ENCODE results near the gene GATA5. TPM values are rescaled to one million over a fixed set of nuclear protein-coding genes. Genes with fewer than 3 reads are reported as not detected.

GATA5 gene
- polyA plus RNA-seq, 1 donor = 40.9 TPM

GRCh38 chr20:62425281-62426058, 50.3 kb downstream of the GATA5 start:
- DNase-seq = no peak
- Histone ChIP-seq H3K27ac (ENCODE audit: low read length) (no peak overlapping the region), H3K36me3 (ENCODE audit: control insufficient read depth, insufficient read depth, low read length) (no peaks in the 10 kb centered on the region), H3K4me1 (ENCODE audit: control insufficient read depth, insufficient read depth, low read length) (peaks cover 74% of the 10 kb centered on the region), H3K4me3 (ENCODE audit: low read length) (no peak overlapping the region), H3K27me3 (ENCODE audit: control insufficient read depth, insufficient read depth, low read length) (no peaks in the 10 kb centered on the region), H3K9me3 (ENCODE audit: control insufficient read depth, low read depth, low read length) (no peaks in the 10 kb centered on the region)
- WGBS (ENCODE audit: insufficient coverage, low lambda C conversion rate) = no CpG with 5 or more reads among the region's 21 CpGs

- Histone ChIP-seq H3K9me3 (ENCODE audit: control insufficient read depth, low read depth, low read length) (no peaks in the 10 kb centered on the region), H3K36me3 (ENCODE audit: control insufficient read depth, insufficient read depth, low read length) (no peaks in the 10 kb centered on the region), H3K27ac (ENCODE audit: low read length) (no peak overlapping the region), H3K4me1 (ENCODE audit: control insufficient read depth, insufficient read depth, low read length) (peaks cover 64% of the 10 kb centered on the region), H3K27me3 (ENCODE audit: control insufficient read depth, insufficient read depth, low read length) (no peaks in the 10 kb centered on the region), H3K4me3 (ENCODE audit: low read length) (no peak overlapping the region)
- DNase-seq = peak in 1 of 2 donors; percentile 53
- no CpG with 5 or more reads among the region's 23 CpGs for WGBS (ENCODE audit: insufficient coverage, low lambda C conversion rate)
These were observed 51.3 kb downstream of the GATA5 start for GRCh38 chr20:62424249-62425107.

- H3K4me3 ChIP-seq (ENCODE audit: low read length) = no peak overlapping the region
- no peaks in the 10 kb centered on the region for H3K27me3 ChIP-seq (ENCODE audit: control insufficient read depth, insufficient read depth, low read length)
- no peaks in the 10 kb centered on the region for H3K36me3 ChIP-seq (ENCODE audit: control insufficient read depth, insufficient read depth, low read length)
- H3K4me1 ChIP-seq (ENCODE audit: control insufficient read depth, insufficient read depth, low read length) = peaks cover 52% of the 10 kb centered on the region
- H3K9me3 ChIP-seq (ENCODE audit: control insufficient read depth, low read depth, low read length) = no peaks in the 10 kb centered on the region
- peak in 1 of 2 donors; percentile 77 for DNase-seq
- H3K27ac ChIP-seq (ENCODE audit: low read length) = peak overlapping the region; percentile 4
- no CpG with 5 or more reads among the region's 10 CpGs for WGBS (ENCODE audit: insufficient coverage, low lambda C conversion rate)
These were observed 52.5 kb downstream of the GATA5 start for GRCh38 chr20:62423326-62423706.

- Histone ChIP-seq H3K27me3 (ENCODE audit: control insufficient read depth, insufficient read depth, low read length) (no peaks in the 10 kb centered on the region), H3K36me3 (ENCODE audit: control insufficient read depth, insufficient read depth, low read length) (no peaks in the 10 kb centered on the region), H3K4me3 (ENCODE audit: low read length) (no peak overlapping the region), H3K4me1 (ENCODE audit: control insufficient read depth, insufficient read depth, low read length) (peaks cover 47% of the 10 kb centered on the region), H3K9me3 (ENCODE audit: control insufficient read depth, low read depth, low read length) (no peaks in the 10 kb centered on the region), H3K27ac (ENCODE audit: low read length) (peak overlapping the region; percentile 4)
- no CpG with 5 or more reads among the region's 20 CpGs for WGBS (ENCODE audit: insufficient coverage, low lambda C conversion rate)
- no peak for DNase-seq
These were observed 53.0 kb downstream of the GATA5 start for GRCh38 chr20:62422636-62423325.

- Histone ChIP-seq H3K4me3 (ENCODE audit: low read length) (no peak overlapping the region), H3K27me3 (ENCODE audit: control insufficient read depth, insufficient read depth, low read length) (no peaks in the 10 kb centered on the region), H3K9me3 (ENCODE audit: control insufficient read depth, low read depth, low read length) (no peaks in the 10 kb centered on the region), H3K27ac (ENCODE audit: low read length) (no peak overlapping the region), H3K36me3 (ENCODE audit: control insufficient read depth, insufficient read depth, low read length) (peaks cover under 1% of the 10 kb centered on the region), H3K4me1 (ENCODE audit: control insufficient read depth, insufficient read depth, low read length) (peaks cover 36% of the 10 kb centered on the region)
- no CpG with 5 or more reads among the region's 6 CpGs for WGBS (ENCODE audit: insufficient coverage, low lambda C conversion rate)
- no peak for DNase-seq
These were observed 54.1 kb downstream of the GATA5 start for GRCh38 chr20:62421716-62421990.

- Histone ChIP-seq H3K36me3 (ENCODE audit: control insufficient read depth, insufficient read depth, low read length) (peaks cover 3% of the 10 kb centered on the region), H3K27me3 (ENCODE audit: control insufficient read depth, insufficient read depth, low read length) (no peaks in the 10 kb centered on the region), H3K9me3 (ENCODE audit: control insufficient read depth, low read depth, low read length) (no peaks in the 10 kb centered on the region), H3K27ac (ENCODE audit: low read length) (no peak overlapping the region), H3K4me3 (ENCODE audit: low read length) (no peak overlapping the region), H3K4me1 (ENCODE audit: control insufficient read depth, insufficient read depth, low read length) (peaks cover 30% of the 10 kb centered on the region)
- no CpG with 5 or more reads among the region's 24 CpGs for WGBS (ENCODE audit: insufficient coverage, low lambda C conversion rate)
- no peak for DNase-seq
These were observed 54.7 kb downstream of the GATA5 start for GRCh38 chr20:62420846-62421715.

- no peak overlapping the region for H3K4me3 ChIP-seq (ENCODE audit: low read length)
- DNase-seq = no peak
- no CpG with 5 or more reads among the region's 9 CpGs for WGBS (ENCODE audit: insufficient coverage, low lambda C conversion rate)
- peaks cover 4% of the 10 kb centered on the region for H3K9me3 ChIP-seq (ENCODE audit: control insufficient read depth, low read depth, low read length)
- no peaks in the 10 kb centered on the region for H3K27me3 ChIP-seq (ENCODE audit: control insufficient read depth, insufficient read depth, low read length)
- H3K4me1 ChIP-seq (ENCODE audit: control insufficient read depth, insufficient read depth, low read length) = peaks cover 29% of the 10 kb centered on the region
- no peak overlapping the region for H3K27ac ChIP-seq (ENCODE audit: low read length)
- H3K36me3 ChIP-seq (ENCODE audit: control insufficient read depth, insufficient read depth, low read length) = peaks cover 3% of the 10 kb centered on the region
These were observed 56.0 kb downstream of the GATA5 start for GRCh38 chr20:62419759-62420158.

- WGBS (ENCODE audit: insufficient coverage, low lambda C conversion rate) = no CpG with 5 or more reads among the region's 19 CpGs
- Histone ChIP-seq H3K9me3 (ENCODE audit: control insufficient read depth, low read depth, low read length) (peaks cover 4% of the 10 kb centered on the region), H3K36me3 (ENCODE audit: control insufficient read depth, insufficient read depth, low read length) (peaks cover 3% of the 10 kb centered on the region), H3K4me1 (ENCODE audit: control insufficient read depth, insufficient read depth, low read length) (peaks cover 29% of the 10 kb centered on the region), H3K27me3 (ENCODE audit: control insufficient read depth, insufficient read depth, low read length) (no peaks in the 10 kb centered on the region), H3K27ac (ENCODE audit: low read length) (no peak overlapping the region), H3K4me3 (ENCODE audit: low read length) (no peak overlapping the region)
- no peak for DNase-seq
These were observed 56.9 kb downstream of the GATA5 start for GRCh38 chr20:62418709-62419487.

- H3K9me3 ChIP-seq (ENCODE audit: control insufficient read depth, low read depth, low read length) = peaks cover 4% of the 10 kb centered on the region
- H3K36me3 ChIP-seq (ENCODE audit: control insufficient read depth, insufficient read depth, low read length) = peaks cover 3% of the 10 kb centered on the region
- H3K27ac ChIP-seq (ENCODE audit: low read length) = no peak overlapping the region
- no peaks in the 10 kb centered on the region for H3K27me3 ChIP-seq (ENCODE audit: control insufficient read depth, insufficient read depth, low read length)
- peaks cover 29% of the 10 kb centered on the region for H3K4me1 ChIP-seq (ENCODE audit: control insufficient read depth, insufficient read depth, low read length)
- no CpG with 5 or more reads among the region's 25 CpGs for WGBS (ENCODE audit: insufficient coverage, low lambda C conversion rate)
- H3K4me3 ChIP-seq (ENCODE audit: low read length) = no peak overlapping the region
- DNase-seq = no peak
These were observed 57.6 kb downstream of the GATA5 start for GRCh38 chr20:62417981-62418708.

All from large intestine (tissue), 3 donors.